Astrocyte of the spinal cord (primary cell): ENCODE results near the gene PDXDC1.
"Not testable (repeated sequence)": the region's sequence is repeated elsewhere in the genome, so short reads cannot be mapped to it uniquely, and the experiment has no call there.

ENCODE experiments used
- DNase-seq: peaks from one replicate; pipeline ENCODE4 v3.0.0; 2011; ENCODE audit warnings: low read depth, low spot score
- H3K4me3 ChIP-seq: 2 replicates; pipeline ENCODE4 v1.5.1; 2011; ENCODE audit warnings: low read depth, mild to moderate bottlenecking, low read length, moderate library complexity
- CTCF ChIP-seq: IDR thresholded peaks from 2 replicates; pipeline ENCODE4 v1.5.1; 2012; ENCODE audit warnings: low read depth, mild to moderate bottlenecking, low read length, inconsistent platforms
- in situ Hi-C: cut with HindIII; loops from 2 replicates; pipeline ENCODE4 v1.10.0; 2017; ENCODE audit warnings: low sequenced_read_pairs

The PDXDC1 gene

GRCh38 chr16:15053904-15054303 is 79.1 kb downstream of the PDXDC1 start:
- no peak overlapping the region for H3K4me3 ChIP-seq
- no peak for DNase-seq
- in situ Hi-C loops, result no loop called here
- TF ChIP-seq CTCF, result no peak

GRCh38 chr16:15054357-15055140 is 79.7 kb downstream of the PDXDC1 start:
- TF ChIP-seq CTCF, result no peak
- peak overlapping the region; percentile 99 for H3K4me3 ChIP-seq
- in situ Hi-C loops, result no loop called here
- no peak for DNase-seq

- H3K4me3 ChIP-seq, result peak overlapping the region; percentile 99
- DNase-seq, result peak; percentile 29
- in situ Hi-C loops, result no loop called here
- peak; percentile 25 for TF ChIP-seq CTCF
Measured at GRCh38 chr16:15055141-15056053, 80.6 kb downstream of the PDXDC1 start.

- no peak for TF ChIP-seq CTCF
- DNase-seq, result no peak
- H3K4me3 ChIP-seq, result no peak overlapping the region
- in situ Hi-C loops, result no loop called here
Measured at GRCh38 chr16:15057681-15058417, 83.0 kb downstream of the PDXDC1 start.

- H3K4me3 ChIP-seq, result no peak overlapping the region
- TF ChIP-seq CTCF, result no peak
- in situ Hi-C loops, result no loop called here
- no peak for DNase-seq
Measured at GRCh38 chr16:15059324-15059723, 84.5 kb downstream of the PDXDC1 start.

- DNase-seq, H3K4me3 ChIP-seq, in situ Hi-C loops: not testable (repeated sequence)
Measured at GRCh38 chr16:15062085-15062810, 87.4 kb downstream of the PDXDC1 start.

- in situ Hi-C loops, result not testable (repeated sequence)
Measured at GRCh38 chr16:15065961-15066360, 91.1 kb downstream of the PDXDC1 start.

GRCh38 chr16:15066690-15067089 is 91.9 kb downstream of the PDXDC1 start:
- in situ Hi-C loops, DNase-seq, H3K4me3 ChIP-seq: not testable (repeated sequence)

More at GRCh38 chr16:15065961-15066360, 91.1 kb downstream of the PDXDC1 start:
- H3K4me3 ChIP-seq, DNase-seq: not testable (repeated sequence)

GRCh38 chr16:15071013-15071412 is 96.2 kb downstream of the PDXDC1 start:
- in situ Hi-C loops, DNase-seq, H3K4me3 ChIP-seq: not testable (repeated sequence)
